B cell (primary cell): ENCODE results near the gene SSBP3. TPM values are rescaled to one million over a fixed set of nuclear protein-coding genes. Genes with fewer than 3 reads are reported as not detected.
"Not testable (repeated sequence)": the region's sequence is repeated elsewhere in the genome, so short reads cannot be mapped to it uniquely, and the experiment has no call there.

Experiments used
- ATAC-seq: fragments of 200-7000 bp; cut with Tn5 transposase; one replicate; pipeline ENCODE4 v1.10.0; 2021; ENCODE audit warnings: low read depth, mild to moderate bottlenecking, moderate number of reproducible peaks, moderate library complexity
- CTCF ChIA-PET: fragments of 350-600 bp; sonication (Branson Sonifier 250); formaldehyde crosslinking; loops from one replicate; lab custom pipeline; 2021; ENCODE audit warnings: antibody characterized with exemption, inconsistent platforms; lab: Charles Lee
- POLR2A ChIA-PET: fragments of 350-600 bp; sonication (Branson Sonifier 250); formaldehyde crosslinking; loops from one replicate; lab custom pipeline; 2021; ENCODE audit warnings: antibody characterized with exemption; lab: Charles Lee
- DNase-seq: peaks from one replicate; pipeline ENCODE4 v3.0.0; 2013
- H2AFZ ChIP-seq: 2 replicates; pipeline ENCODE4 v1.6.1; 2012; ENCODE audit warnings: mild to moderate bottlenecking, low read depth, low read length; ENCODE audit not compliant: insufficient read depth, poor library complexity, severe bottlenecking
- H3K27ac ChIP-seq, 2 donors: 1 replicate in 1 of 2; 2 replicates in 1 of 2; pipeline ENCODE4 v1.5.1; 2012 to 2013; ENCODE audit warnings: low read length in 2 of 2, mild to moderate bottlenecking in 2 of 2, moderate library complexity in 1 of 2
- H3K27me3 ChIP-seq, 4 experiments: fragments of 200-600 bp in 1 of 4; sonication (generic) in 1 of 4; replicated peaks in 1 of 4; 1 replicate in 2 of 4; 2 replicates in 2 of 4; pipeline versions ENCODE4 v1.6.1 to v1.7.0; 2013 to 2016; ENCODE audit warnings: low read length in 3 of 4, mild to moderate bottlenecking in 2 of 4, mixed read lengths in 1 of 4, moderate library complexity in 1 of 4; ENCODE audit not compliant: insufficient read depth in 4 of 4, control insufficient read depth in 3 of 4; ENCODE audit errors: control extremely low read depth in 1 of 4
- H3K36me3 ChIP-seq, 2 experiments: replicated peaks in 1 of 2; 1 replicate in 1 of 2; 2 replicates in 1 of 2; pipeline versions ENCODE4 v1.6.1 to v1.7.1; 2013; ENCODE audit warnings: low read length in 1 of 2; ENCODE audit not compliant: insufficient read depth in 2 of 2, control insufficient read depth in 1 of 2; ENCODE audit errors: control extremely low read depth in 1 of 2, extremely low read depth in 1 of 2
- H3K4me1 ChIP-seq, 2 donors: fragments of 200-600 bp in 1 of 2; sonication (generic) in 1 of 2; 1 replicate in 1 of 2; 2 replicates in 1 of 2; pipeline versions ENCODE4 v1.5.1 to v1.6.1; 2013 to 2017; ENCODE audit warnings: low read length in 2 of 2; ENCODE audit not compliant: control insufficient read depth in 2 of 2, insufficient read depth in 2 of 2
- H3K4me2 ChIP-seq: replicated peaks from 2 replicates; pipeline ENCODE3; 2012; ENCODE audit warnings: mild to moderate bottlenecking, low read depth, low read length; ENCODE audit not compliant: poor library complexity, severe bottlenecking
- H3K4me3 ChIP-seq, 5 experiments: fragments of 200-600 bp in 1 of 5; sonication (generic) in 1 of 5; 1 replicate in 3 of 5; 2 replicates in 2 of 5; pipeline versions ENCODE4 v1.5.1 to v1.7.0; 2011 to 2016; ENCODE audit warnings: low read length in 4 of 5, mild to moderate bottlenecking in 4 of 5, low read depth in 2 of 5, control low read depth in 1 of 5, moderate library complexity in 1 of 5; ENCODE audit not compliant: insufficient read depth in 1 of 5; ENCODE audit errors: control extremely low read depth in 1 of 5, extremely low read depth in 1 of 5
- H3K79me2 ChIP-seq: fragments of 200-600 bp; sonication (generic); one replicate; pipeline ENCODE4 v1.6.0; 2016; ENCODE audit warnings: low read length; ENCODE audit not compliant: control insufficient read depth, insufficient read depth
- H3K9ac ChIP-seq: fragments of 200-600 bp; sonication (generic); 2 replicates; pipeline ENCODE4 v1.6.1; 2017; ENCODE audit warnings: mild to moderate bottlenecking, low read length, moderate library complexity
- H3K9me3 ChIP-seq, 3 donors: one replicate each; pipeline versions ENCODE4 v1.6.1 to v1.7.1; 2013; ENCODE audit warnings: low read length in 2 of 3; ENCODE audit not compliant: control insufficient read depth in 2 of 3, insufficient read depth in 1 of 3; ENCODE audit errors: control extremely low read depth in 1 of 3
- H4K20me1 ChIP-seq: 2 replicates; pipeline ENCODE4 v1.6.0; 2012; ENCODE audit warnings: mild to moderate bottlenecking, low read length; ENCODE audit not compliant: insufficient read depth, control insufficient read depth, poor library complexity, severe bottlenecking
- H3K27ac Mint-ChIP-seq: one replicate; pipeline ENCODE4 v1.8.0; 2021; ENCODE audit warnings: mixed read lengths
- H3K27me3 Mint-ChIP-seq: one replicate; pipeline ENCODE4 v1.8.0; 2021; ENCODE audit warnings: mixed read lengths
- H3K4me1 Mint-ChIP-seq: one replicate; pipeline ENCODE4 v1.8.0; 2021; ENCODE audit warnings: mixed read lengths
- H3K4me3 Mint-ChIP-seq: one replicate; pipeline ENCODE4 v1.8.0; 2021; ENCODE audit warnings: mixed read lengths
- H3K9me3 Mint-ChIP-seq: one replicate; pipeline ENCODE4 v1.8.0; 2022; ENCODE audit warnings: mixed read lengths; ENCODE audit not compliant: insufficient read depth
- CTCF ChIP-seq: fragments of 200-600 bp; IDR thresholded peaks from one replicate; pipeline ENCODE4 v1.8.0; 2022; ENCODE audit warnings: antibody characterized with exemption, mild to moderate bottlenecking
- EZH2 ChIP-seq: IDR thresholded peaks from 2 replicates; pipeline ENCODE4 v1.6.1; 2012; ENCODE audit warnings: borderline replicate concordance, low read depth, mild to moderate bottlenecking, moderate library complexity, low read length; ENCODE audit not compliant: insufficient read depth, poor library complexity, severe bottlenecking
- WGBS: methylation state at CpG from one replicate; pipeline ENCODE4 v1.1.5; 2013; ENCODE audit warnings: missing lambda C conversion rate; ENCODE audit not compliant: insufficient coverage; 5-methylcytosine and 5-hydroxymethylcytosine counted together
- intact Hi-C: fragments of 100-400 bp; cut with micrococcal nuclease; formaldehyde crosslinking; loops from one replicate; pipeline ENCODE4 v1.10.0; 2022
- polyA plus RNA-seq: library from polyadenylated mRNA; depleted of rRNA; stranded (reverse); fragments of >200 nt; gene quantifications from 2 replicates; pipeline ENCODE4 v1.2.3, GENCODE V29; 2012
- total RNA-seq, 2 donors: library from RNA; stranded (reverse); fragments of 120-200 nt in 1 of 2; gene quantifications; 1 replicate in 1 of 2; 2 replicates in 1 of 2; pipeline versions ENCODE4 v1.2.3 to v1.2.4, GENCODE V29; 2013 to 2022

SSBP3 gene
- total and polyA plus RNA-seq, 2 donors (not counting 1 experiment from before 2014, with no cell fraction given) = 16.9 to 30.7 TPM

GRCh38 chr1:54453509-54453908 lies 47.3 kb upstream of the SSBP3 start:
- Mint-ChIP-seq H3K27me3 (peaks cover 34% of the 10 kb centered on the region), H3K27ac (no peak overlapping the region), H3K4me1 (no peaks in the 10 kb centered on the region), H3K4me3 (no peak overlapping the region), H3K9me3 (no peaks in the 10 kb centered on the region)
- Histone ChIP-seq H3K79me2 (no peaks in the 10 kb centered on the region), H2AFZ (no peak overlapping the region), H3K9me3 (peaks cover 0 to 8% (median 0%) of the 10 kb centered on the region in 3 donors), H3K4me3 (no peak overlapping the region), H3K36me3 (no peaks in the 10 kb centered on the region), H3K9ac (no peak overlapping the region), H3K4me2 (no peak overlapping the region), H3K27ac (no peak overlapping the region), H3K27me3 (no peaks in the 10 kb centered on the region), H3K4me1 (no peaks in the 10 kb centered on the region), H4K20me1 (no peaks in the 10 kb centered on the region)
- ChIA-PET POLR2A (no interaction called here), CTCF (interaction anchor here (0.6 kb wide), 1 partner anchor 38 kb away, joined by 4 read pairs; no protein-coding TSS in a partner anchor)
- ATAC-seq (no peak), DNase-seq (no peak)
- TF ChIP-seq EZH2 = no peak
- no peak for TF ChIP-seq CTCF
- intact Hi-C loops = no loop called here
- WGBS = 100% methylated on average over 2 of the region's 2 CpGs

GRCh38 chr1:54453022-54453421 lies 46.8 kb upstream of the SSBP3 start:
- H3K27ac ChIP-seq = no peak overlapping the region
- ChIA-PET CTCF (interaction anchor here (0.6 kb wide), 1 partner anchor 39 kb away, joined by 4 read pairs; no protein-coding TSS in a partner anchor), POLR2A (no interaction called here)
- no peak overlapping the region for H3K4me3 Mint-ChIP-seq
- no peak overlapping the region for H2AFZ ChIP-seq
- H3K9me3 ChIP-seq = peaks cover 0 to 9% (median 0%) of the 10 kb centered on the region in 3 donors
- no peak overlapping the region for H3K4me2 ChIP-seq
- H3K9ac ChIP-seq = no peak overlapping the region
- no peaks in the 10 kb centered on the region for H4K20me1 ChIP-seq
- no peak overlapping the region for H3K4me3 ChIP-seq
- H3K36me3 ChIP-seq = no peaks in the 10 kb centered on the region
- peaks cover 34% of the 10 kb centered on the region for H3K27me3 Mint-ChIP-seq
- DNase-seq (no peak), ATAC-seq (no peak)
- H3K79me2 ChIP-seq = no peaks in the 10 kb centered on the region
- no peaks in the 10 kb centered on the region for H3K4me1 ChIP-seq
- no peaks in the 10 kb centered on the region for H3K4me1 Mint-ChIP-seq
- 78% methylated on average over 3 of the region's 3 CpGs for WGBS
- no peaks in the 10 kb centered on the region for H3K9me3 Mint-ChIP-seq
- intact Hi-C loops = no loop called here
- no peaks in the 10 kb centered on the region for H3K27me3 ChIP-seq
- TF ChIP-seq CTCF (no peak), EZH2 (no peak)
- no peak overlapping the region for H3K27ac Mint-ChIP-seq

- CTCF ChIA-PET, H3K9me3 ChIP-seq, intact Hi-C loops, H3K27ac Mint-ChIP-seq, DNase-seq, H3K4me3 Mint-ChIP-seq, H3K9ac ChIP-seq, H3K36me3 ChIP-seq, H3K4me1 Mint-ChIP-seq, H3K27me3 ChIP-seq, POLR2A ChIA-PET, H4K20me1 ChIP-seq, H2AFZ ChIP-seq, H3K4me2 ChIP-seq, H3K79me2 ChIP-seq, H3K4me1 ChIP-seq, H3K4me3 ChIP-seq, H3K9me3 Mint-ChIP-seq, ATAC-seq, H3K27ac ChIP-seq: not testable (repeated sequence)
- 100% methylated on average over 2 of the region's 4 CpGs for WGBS
- peaks cover 28% of the 10 kb centered on the region for H3K27me3 Mint-ChIP-seq
Measured at GRCh38 chr1:54449431-54449830, 43.2 kb upstream of the SSBP3 start.
